ENCODE results near the gene KLHL1.

The KLHL1 gene

DNA sequence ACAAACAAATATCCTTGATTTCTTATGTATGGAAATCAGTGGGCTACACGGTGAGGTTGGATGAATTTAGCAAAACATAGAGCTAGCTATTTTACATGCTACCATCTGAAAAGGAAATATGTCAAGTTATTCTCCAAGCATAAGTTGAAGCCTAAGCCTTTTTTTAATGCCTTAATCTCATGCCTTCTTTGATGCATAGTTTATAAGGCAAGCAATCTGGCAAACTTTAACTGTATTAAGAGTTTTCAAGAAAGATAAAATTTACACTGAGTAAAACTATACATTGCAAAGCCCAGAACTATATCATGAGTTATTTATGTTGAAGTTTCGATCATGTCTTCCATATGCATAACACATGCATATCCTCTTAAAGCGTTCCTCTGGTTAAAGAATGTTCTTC lies 85.6 kb downstream of the KLHL1 start:
- Histone ChIP-seq H3K27ac (no peak overlapping the region), H3K4me3 (no peak overlapping the region)

- H3K27ac ChIP-seq = no peak overlapping the region
- H3K4me3 ChIP-seq = no peak overlapping the region
Measured at GRCh38 chr13:70016116-70016515, 92.1 kb downstream of the KLHL1 start.

DNA sequence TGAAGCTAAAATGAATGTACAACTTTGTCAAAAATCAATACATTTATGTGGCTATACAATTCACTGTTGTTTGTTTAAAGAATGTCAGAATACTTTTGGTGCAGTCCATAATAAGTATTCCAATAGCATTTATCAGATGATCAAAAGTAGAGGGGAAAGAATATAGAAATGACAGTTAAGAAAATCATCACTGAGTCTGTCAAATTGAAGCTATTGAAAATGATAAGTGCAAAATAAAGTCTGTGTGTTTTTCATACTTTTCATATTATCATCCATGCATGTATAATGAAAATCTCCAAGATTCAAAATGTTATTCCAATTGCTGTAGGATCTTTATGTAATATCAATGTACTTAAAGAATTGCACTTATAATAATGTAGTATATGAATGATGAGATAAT lies 93.9 kb downstream of the KLHL1 start:
- Histone ChIP-seq H3K27ac (no peak overlapping the region), H3K4me3 (no peak overlapping the region)

DNA sequence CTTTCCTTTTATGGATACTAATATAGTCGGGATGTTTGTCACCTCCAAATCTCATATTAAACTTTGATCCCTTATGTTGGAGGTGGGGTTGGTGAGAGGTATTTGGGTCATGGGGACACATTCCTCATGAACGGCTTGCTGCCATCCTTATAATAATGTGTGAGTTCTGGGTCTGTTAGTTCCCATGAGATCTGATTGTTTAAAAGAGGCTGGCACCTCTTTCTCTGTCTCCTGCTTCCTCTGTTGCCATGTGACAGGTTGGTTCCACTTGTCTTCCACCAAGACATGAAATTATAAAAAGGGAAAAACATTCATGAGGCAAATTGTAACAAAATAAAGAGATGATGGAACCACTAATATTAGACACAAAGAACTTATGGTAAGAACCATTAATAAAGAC lies 108.4 kb downstream of the KLHL1 start:
- no peak overlapping the region for H3K27ac ChIP-seq
- H3K4me3 ChIP-seq = no peak overlapping the region

DNA sequence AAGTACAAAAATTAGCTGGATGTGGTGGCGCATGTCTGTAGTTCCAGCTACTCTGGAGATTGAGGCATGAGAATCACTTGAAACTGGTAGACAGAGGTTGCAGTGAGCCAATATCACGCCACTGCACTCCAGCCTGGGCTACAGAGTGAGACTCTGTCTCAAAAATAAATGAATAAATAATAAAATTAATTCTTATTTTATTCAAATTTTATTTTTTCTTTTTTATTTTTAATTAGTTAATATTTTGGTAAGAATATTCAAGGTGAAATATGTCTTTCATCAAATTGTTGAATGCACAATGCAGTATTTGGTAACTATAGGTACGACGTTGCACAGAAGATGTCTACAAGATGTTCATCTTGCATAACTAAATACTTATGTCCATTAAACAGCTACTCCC lies 111.2 kb downstream of the KLHL1 start:
- Histone ChIP-seq H3K4me3 (no peak overlapping the region), H3K27ac (no peak overlapping the region)

GRCh38 chr13:69980799-69981198 lies 127.5 kb downstream of the KLHL1 start:
- H3K4me3 ChIP-seq = no peak overlapping the region

GRCh38 chr13:69975496-69975895 lies 132.8 kb downstream of the KLHL1 start:
- Histone ChIP-seq H3K27ac (no peak overlapping the region), H3K4me3 (no peak overlapping the region)

More at GRCh38 chr13:69980799-69981198, 127.5 kb downstream of the KLHL1 start:
- no peak overlapping the region for H3K27ac ChIP-seq

GRCh38 chr13:69970520-69970919 lies 137.7 kb downstream of the KLHL1 start:
- H3K27ac ChIP-seq = no peak overlapping the region
- no peak overlapping the region for H3K4me3 ChIP-seq

DNA sequence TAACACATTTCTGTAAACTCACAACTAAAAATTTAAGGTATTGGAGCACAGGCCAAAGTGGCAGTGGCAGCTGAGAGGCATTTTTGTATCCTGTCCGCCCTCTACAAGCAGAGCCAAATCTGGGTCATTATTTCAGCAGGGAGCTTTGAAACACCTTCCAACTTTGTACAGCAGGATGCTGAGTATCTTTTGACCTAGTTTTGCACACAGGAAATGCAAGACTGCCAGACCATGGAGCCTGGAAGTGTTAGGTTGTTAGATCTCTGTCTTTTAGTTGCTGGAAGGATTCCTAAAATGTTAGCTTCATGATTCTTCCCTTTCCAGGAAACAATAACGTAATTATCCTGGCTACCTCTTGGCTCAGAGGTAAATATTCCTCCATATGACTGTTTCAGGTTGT lies 149.2 kb downstream of the KLHL1 start:
- no peak overlapping the region for H3K4me3 ChIP-seq
- H3K27ac ChIP-seq = no peak overlapping the region

DNA sequence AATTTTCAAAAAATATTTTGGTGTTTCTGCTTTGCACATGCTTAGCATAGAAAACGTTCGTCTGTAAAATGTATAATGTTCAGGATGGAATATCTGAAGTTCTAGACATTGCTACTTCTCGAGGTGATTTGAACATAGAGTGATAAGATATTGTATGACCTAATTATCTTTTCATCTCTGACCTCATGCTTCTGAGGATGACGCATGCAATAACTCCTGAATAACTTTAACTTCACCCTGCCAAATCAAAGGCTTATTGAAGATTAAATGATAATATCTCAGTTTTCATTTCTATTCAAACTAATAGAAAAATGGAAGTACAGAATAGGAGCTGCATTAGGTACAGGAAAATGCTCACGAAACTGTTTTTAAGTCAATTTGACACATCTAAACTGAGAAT lies 151.4 kb downstream of the KLHL1 start:
- Histone ChIP-seq H3K27ac (no peak overlapping the region), H3K4me3 (no peak overlapping the region)

GRCh38 chr13:69956349-69956748 lies 151.9 kb downstream of the KLHL1 start:
- Histone ChIP-seq H3K27ac (no peak overlapping the region), H3K4me3 (no peak overlapping the region)

- H3K27ac ChIP-seq = no peak overlapping the region
- H3K4me3 ChIP-seq = no peak overlapping the region
Measured at GRCh38 chr13:69955271-69955670, 153.0 kb downstream of the KLHL1 start.

DNA sequence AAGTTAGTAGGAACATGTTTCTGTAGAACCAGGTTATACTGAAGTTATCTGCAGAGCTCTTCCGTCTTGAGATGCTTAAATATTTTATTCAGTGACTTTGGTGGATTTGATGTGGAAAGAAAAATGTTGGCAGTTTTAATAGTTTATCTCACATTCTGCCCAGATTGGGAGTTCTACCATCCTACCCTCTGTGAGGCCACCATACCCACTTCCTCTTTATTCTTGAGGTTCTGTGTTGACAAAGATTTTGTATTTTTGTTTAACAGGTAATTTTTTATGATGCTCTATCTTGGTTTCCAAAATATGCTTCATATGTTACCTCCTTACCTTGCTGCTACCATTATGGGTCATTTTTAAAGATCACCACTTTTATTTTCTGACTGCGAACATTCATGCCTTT lies 156.8 kb downstream of the KLHL1 start:
- no peak overlapping the region for H3K4me3 ChIP-seq
- H3K27ac ChIP-seq = no peak overlapping the region

DNA sequence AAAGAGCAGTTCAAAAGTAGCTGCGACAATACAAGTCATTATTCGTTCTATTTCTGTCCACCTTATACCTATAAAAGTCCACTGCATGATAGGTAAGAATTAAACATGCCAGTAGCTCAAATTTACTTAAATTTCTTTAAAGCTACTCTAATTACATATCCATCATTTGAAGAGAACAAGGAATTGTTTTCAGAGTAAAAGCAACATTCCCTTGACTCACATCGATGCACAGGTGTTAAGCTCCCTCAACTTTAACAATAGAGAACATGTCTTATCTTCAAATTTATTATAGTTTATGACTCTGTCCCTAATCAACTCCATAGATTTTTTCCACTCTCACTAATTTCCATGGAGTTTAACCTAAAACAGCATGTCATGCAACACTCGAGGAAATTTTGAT lies 158.1 kb downstream of the KLHL1 start:
- Histone ChIP-seq H3K4me3 (no peak overlapping the region), H3K27ac (no peak overlapping the region)

DNA sequence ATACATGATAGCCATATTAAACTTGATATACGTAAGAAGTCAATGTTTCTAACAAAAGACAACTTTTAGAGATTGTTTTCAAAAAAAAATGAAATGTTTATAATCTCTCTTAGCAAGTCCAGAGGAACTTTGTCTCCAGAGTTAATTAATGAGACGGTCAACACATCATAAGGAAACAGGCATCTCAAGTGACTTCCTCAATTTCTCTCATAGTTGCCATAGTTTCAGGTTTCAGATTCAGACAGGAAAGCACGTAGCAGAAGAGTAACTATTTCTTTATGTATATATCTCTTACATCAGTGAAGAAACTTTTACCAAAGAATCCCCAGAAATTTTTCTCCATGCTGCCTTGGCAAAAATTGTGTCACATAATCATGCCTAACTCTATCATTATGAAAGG lies 160.2 kb downstream of the KLHL1 start:
- no peak overlapping the region for H3K4me3 ChIP-seq
- no peak overlapping the region for H3K27ac ChIP-seq

GRCh38 chr13:69947582-69947981 lies 160.7 kb downstream of the KLHL1 start:
- Histone ChIP-seq H3K4me3 (no peak overlapping the region), H3K27ac (no peak overlapping the region)

DNA sequence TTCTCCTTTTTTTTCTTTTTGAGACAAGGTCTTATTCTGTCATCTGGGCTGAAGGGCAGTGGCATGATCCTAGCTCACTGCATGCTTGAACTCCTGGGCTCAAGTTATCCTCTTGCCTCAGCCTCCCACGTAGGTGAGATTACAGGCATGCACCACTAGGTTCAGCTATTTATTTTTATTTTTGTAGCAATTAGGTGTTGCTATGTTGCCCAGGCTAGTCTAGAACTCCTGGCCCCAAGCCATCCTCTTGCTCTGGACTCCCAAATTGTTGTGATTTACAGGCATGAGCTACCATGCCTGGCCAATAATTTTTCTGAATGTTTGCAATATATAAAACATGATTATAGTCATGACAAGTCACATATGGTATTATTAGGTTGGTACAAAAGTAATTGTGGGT lies 161.7 kb downstream of the KLHL1 start:
- Histone ChIP-seq H3K4me3 (no peak overlapping the region), H3K27ac (no peak overlapping the region)

DNA sequence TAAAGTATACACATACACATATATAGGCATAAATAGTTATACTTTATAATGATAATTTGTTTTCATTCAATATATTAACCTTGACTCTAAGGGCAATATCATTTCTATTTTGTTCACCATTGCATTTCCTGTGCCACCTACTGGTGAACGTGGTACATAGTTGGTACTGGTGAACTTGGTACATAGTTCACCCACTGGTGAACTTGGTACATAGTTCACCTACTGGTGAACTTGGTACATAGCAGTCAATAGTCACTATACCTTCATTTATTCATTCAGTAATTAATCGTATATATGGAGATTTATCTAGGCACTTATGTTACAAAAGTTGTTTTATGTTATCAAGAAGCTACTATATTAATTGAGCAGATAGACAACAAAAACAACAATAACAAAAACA lies 173.2 kb downstream of the KLHL1 start:
- no peak overlapping the region for H3K4me3 ChIP-seq
- no peak overlapping the region for H3K27ac ChIP-seq

DNA sequence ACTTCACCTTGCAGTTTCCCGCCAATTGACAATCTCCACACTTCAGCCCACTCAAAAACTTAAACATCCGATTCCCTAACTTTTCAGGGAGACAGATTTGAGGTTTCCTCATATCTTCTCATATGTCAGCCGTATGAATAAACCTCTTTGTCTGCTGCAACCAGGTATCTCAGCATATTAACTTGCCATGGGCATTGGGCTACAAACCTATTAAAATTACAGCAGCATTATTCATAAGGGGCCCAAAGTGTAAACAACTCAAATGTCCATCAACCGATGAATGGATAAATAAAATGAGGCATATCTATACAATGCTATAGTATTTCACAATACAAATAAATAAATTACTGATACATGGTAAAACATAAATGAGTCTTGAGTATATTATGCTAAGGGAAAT lies 180.0 kb downstream of the KLHL1 start:
- H3K27ac ChIP-seq = no peak overlapping the region
- no peak overlapping the region for H3K4me3 ChIP-seq

DNA sequence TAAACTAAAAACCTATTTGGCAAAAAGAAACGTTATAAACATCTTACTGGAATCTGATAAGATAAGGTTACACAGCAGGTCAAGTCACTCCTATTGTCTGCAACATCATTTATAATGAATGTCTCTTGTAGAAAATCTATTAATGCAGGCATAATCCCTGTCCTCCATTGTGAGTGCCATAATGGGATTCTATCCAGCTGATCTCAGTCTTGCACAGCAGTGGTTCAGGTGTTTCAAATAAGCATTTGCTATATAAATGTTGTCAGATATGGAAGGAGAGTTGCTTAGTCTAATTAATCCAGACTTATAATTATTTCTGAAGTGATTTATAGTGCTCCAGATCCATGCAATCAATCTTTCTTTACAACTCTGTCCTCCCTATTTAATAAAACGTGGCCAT lies 187.1 kb downstream of the KLHL1 start:
- H3K4me3 ChIP-seq = no peak overlapping the region
- no peak overlapping the region for H3K27ac ChIP-seq

DNA sequence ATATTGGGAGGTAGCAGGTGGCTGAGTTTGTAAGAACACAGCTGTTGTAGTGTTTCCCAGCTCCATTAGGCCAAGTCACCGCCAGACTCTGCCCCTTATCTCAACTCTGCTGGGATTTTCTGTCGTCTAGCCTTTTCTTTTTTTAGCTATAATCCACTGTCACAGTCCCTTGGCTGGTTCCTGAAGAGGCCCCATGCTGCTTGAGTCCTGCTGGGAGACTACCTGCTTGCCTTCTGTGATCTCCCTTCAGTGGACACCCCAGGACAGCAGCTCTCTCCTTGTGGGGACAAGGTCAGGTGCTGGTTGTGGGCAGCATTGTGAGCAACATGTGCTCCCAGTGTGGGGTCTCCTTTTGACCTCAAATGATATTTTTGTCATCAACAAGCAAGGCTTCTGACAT lies 195.6 kb downstream of the KLHL1 start:
- no peak overlapping the region for H3K27ac ChIP-seq

DNA sequence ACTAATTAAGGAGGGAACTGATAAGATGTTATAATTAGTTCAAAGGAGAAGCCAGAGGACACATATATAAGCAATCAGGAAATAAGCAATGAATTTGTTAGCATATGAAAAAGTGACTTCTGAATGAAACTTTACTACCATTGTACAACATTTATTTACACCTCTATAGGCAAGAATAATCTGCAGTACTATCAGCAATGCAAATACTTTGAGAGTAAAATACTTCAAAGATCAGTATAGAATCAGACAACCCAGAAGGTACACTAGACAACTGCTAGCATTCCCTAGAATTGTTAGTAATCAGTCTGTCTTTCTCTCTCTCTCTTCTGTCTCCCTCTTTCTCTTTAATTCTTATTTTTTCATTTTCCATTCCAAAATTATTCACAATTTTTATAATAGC lies 197.5 kb downstream of the KLHL1 start:
- H3K27ac ChIP-seq = no peak overlapping the region
- H3K4me3 ChIP-seq = no peak overlapping the region

More for the DNA sequence above, 195.6 kb downstream of the KLHL1 start:
- no peak overlapping the region for H3K4me3 ChIP-seq

GRCh38 chr13:69904784-69905183 lies 203.5 kb downstream of the KLHL1 start:
- H3K27ac ChIP-seq = no peak overlapping the region
- no peak overlapping the region for H3K4me3 ChIP-seq
